DMS 273 (cell line): ENCODE data around the gene COCH.
"Not testable (repeated sequence)": the region's sequence is repeated elsewhere in the genome, so short reads cannot be mapped to it uniquely, and the experiment has no call there.

Source experiments
- DNase-seq: peaks from one replicate; lab custom pipeline; 2025; ENCODE audit not compliant: unreplicated experiment; lab: John Stamatoyannopoulos, UW

COCH gene

GRCh38 chr14:30921305-30921704, 46.9 kb downstream of the COCH start:
- DNase-seq: no peak

- DNase-seq: no peak
These were observed 47.4 kb downstream of the COCH start for GRCh38 chr14:30921788-30922187.

- DNase-seq: no peak
These were observed 50.9 kb downstream of the COCH start for GRCh38 chr14:30925254-30925653.

GRCh38 chr14:30928462-30928861, 54.1 kb downstream of the COCH start:
- DNase-seq: no peak

GRCh38 chr14:30933937-30934336, 59.6 kb downstream of the COCH start:
- not testable (repeated sequence) for DNase-seq

- DNase-seq: no peak
These were observed 61.1 kb downstream of the COCH start for GRCh38 chr14:30935445-30935844.

GRCh38 chr14:30938617-30939016, 64.3 kb downstream of the COCH start:
- no peak for DNase-seq
